Left ventricle myocardium inferior (tissue), 1 donor: ENCODE results near the gene KCNMA1. TPM values are rescaled to one million over a fixed set of nuclear protein-coding genes. Genes with fewer than 3 reads are reported as not detected.

ENCODE experiments used
- DNase-seq: peaks from one replicate; pipeline ENCODE4 v3.0.0-alpha.2; 2020
- H3K27ac ChIP-seq: fragments of 200-600 bp; replicated peaks from 2 replicates; pipeline ENCODE4 v1.8.0; 2021
- H3K27me3 ChIP-seq: fragments of 200-600 bp; 2 replicates; pipeline ENCODE4 v1.8.0; 2021; ENCODE audit warnings: low read depth
- H3K36me3 ChIP-seq: fragments of 200-600 bp; 2 replicates; pipeline ENCODE4 v1.8.0; 2021
- H3K4me1 ChIP-seq: fragments of 200-600 bp; 2 replicates; pipeline ENCODE4 v1.8.0; 2021
- H3K4me3 ChIP-seq: fragments of 200-600 bp; 2 replicates; pipeline ENCODE4 v1.8.0; 2021; ENCODE audit warnings: mild to moderate bottlenecking, moderate library complexity
- H3K9me3 ChIP-seq: fragments of 200-600 bp; replicated peaks from 2 replicates; pipeline ENCODE4 v1.8.0; 2021
- intact Hi-C: fragments of 100-400 bp; cut with micrococcal nuclease; formaldehyde crosslinking; loops from one replicate; pipeline ENCODE4 v1.11.0; 2022
- total RNA-seq: library from RNA; stranded (reverse); fragmentation: NEBNext Ultra II Directional; extraction: Animal tissue kit (Norgen Biotek cat#: 25700); gene quantifications from one replicate; pipeline ENCODE4 v1.2.1, GENCODE V29; 2021
- TF ChIP-seq, protein P1 (sequence below): fragments of 200-600 bp; IDR thresholded peaks from 2 replicates; pipeline ENCODE4 v1.8.0; 2021; ENCODE audit warnings: antibody characterized with exemption, mild to moderate bottlenecking, borderline replicate concordance
- donor health status: DM: no; HTN: yes; CAD: no; lungs with severe emphysema.

The KCNMA1 gene
- total RNA-seq, 1 donor from 2014 or later: 1.8 TPM

DNA sequence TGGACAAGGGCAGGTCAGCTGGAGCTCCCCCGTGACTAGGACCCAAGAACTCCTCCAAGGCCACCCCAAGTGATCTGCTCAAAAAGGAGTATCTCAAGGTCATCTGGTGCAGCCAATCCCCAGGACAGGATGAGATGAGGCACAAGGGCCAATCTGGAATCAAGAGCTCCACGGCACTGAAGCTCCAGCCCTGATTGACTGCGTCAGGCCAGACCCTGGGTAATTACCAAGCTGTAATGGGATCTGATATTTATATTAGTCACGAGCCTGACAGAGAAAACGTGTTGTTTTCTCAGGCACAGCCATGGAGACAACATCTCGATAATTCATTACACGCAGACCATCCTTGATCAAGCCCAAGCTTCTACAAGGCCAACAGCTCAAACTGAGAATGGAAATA, 4.2 kb downstream of the KCNMA1 start:
- Histone ChIP-seq H3K4me3 (no peak overlapping the region), H3K4me1 (peaks cover 13% of the 10 kb centered on the region), H3K27ac (no peak overlapping the region), H3K9me3 (no peaks in the 10 kb centered on the region), H3K36me3 (no peaks in the 10 kb centered on the region), H3K27me3 (peaks cover 95% of the 10 kb centered on the region)
- no peak for DNase-seq
- intact Hi-C loops: no loop called here
- TF ChIP-seq, protein P1, sequence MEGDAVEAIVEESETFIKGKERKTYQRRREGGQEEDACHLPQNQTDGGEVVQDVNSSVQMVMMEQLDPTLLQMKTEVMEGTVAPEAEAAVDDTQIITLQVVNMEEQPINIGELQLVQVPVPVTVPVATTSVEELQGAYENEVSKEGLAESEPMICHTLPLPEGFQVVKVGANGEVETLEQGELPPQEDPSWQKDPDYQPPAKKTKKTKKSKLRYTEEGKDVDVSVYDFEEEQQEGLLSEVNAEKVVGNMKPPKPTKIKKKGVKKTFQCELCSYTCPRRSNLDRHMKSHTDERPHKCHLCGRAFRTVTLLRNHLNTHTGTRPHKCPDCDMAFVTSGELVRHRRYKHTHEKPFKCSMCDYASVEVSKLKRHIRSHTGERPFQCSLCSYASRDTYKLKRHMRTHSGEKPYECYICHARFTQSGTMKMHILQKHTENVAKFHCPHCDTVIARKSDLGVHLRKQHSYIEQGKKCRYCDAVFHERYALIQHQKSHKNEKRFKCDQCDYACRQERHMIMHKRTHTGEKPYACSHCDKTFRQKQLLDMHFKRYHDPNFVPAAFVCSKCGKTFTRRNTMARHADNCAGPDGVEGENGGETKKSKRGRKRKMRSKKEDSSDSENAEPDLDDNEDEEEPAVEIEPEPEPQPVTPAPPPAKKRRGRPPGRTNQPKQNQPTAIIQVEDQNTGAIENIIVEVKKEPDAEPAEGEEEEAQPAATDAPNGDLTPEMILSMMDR: no peak

DNA sequence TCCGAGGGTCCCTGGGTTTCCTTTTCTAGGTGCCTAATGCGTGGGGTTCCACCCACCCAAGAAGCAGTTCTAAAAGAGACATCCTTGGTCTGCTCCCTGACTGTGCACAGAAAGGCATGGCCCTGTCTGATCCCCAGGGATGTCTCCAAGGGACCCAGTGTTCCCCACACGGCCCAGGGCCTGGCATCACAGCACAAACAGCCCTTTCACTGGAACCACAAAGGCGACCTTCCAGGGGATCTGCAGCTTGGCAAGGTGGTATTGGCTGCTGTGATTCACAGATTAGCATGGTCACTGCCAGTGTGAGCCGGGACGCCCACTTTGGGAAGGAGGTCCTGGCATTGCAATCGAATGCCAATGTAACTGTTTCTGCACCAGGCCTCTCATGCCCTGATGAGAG, 6.4 kb downstream of the KCNMA1 start:
- no peak for DNase-seq
- Histone ChIP-seq H3K27me3 (peaks cover 92% of the 10 kb centered on the region), H3K9me3 (no peaks in the 10 kb centered on the region), H3K27ac (no peak overlapping the region), H3K4me1 (no peaks in the 10 kb centered on the region), H3K36me3 (no peaks in the 10 kb centered on the region), H3K4me3 (no peak overlapping the region)
- TF ChIP-seq, protein P1: no peak
- intact Hi-C loops: no loop called here

DNA sequence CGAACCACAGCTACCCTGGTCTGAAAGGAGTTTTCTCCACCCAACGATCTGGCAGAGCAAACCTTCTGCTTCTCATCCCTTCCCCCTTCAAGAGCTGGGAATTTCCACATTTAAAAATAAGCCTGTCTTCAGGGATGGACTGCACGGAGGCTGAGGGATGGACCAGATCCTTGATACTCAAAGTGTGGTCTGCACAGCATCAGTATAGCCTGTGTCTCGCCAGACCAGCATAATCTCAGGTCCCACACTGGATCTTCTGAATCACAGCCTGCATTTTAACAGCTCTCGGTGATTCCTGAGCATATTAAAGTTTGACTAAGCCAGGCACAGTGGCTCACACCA, 7.1 kb downstream of the KCNMA1 start:
- H3K27ac ChIP-seq: no peak overlapping the region
- no peaks in the 10 kb centered on the region for H3K9me3 ChIP-seq
- no peak for DNase-seq
- intact Hi-C loops: no loop called here
- no peaks in the 10 kb centered on the region for H3K4me1 ChIP-seq
- TF ChIP-seq, protein P1: no peak
- peaks cover 85% of the 10 kb centered on the region for H3K27me3 ChIP-seq
- H3K36me3 ChIP-seq: no peaks in the 10 kb centered on the region
- H3K4me3 ChIP-seq: no peak overlapping the region

DNA sequence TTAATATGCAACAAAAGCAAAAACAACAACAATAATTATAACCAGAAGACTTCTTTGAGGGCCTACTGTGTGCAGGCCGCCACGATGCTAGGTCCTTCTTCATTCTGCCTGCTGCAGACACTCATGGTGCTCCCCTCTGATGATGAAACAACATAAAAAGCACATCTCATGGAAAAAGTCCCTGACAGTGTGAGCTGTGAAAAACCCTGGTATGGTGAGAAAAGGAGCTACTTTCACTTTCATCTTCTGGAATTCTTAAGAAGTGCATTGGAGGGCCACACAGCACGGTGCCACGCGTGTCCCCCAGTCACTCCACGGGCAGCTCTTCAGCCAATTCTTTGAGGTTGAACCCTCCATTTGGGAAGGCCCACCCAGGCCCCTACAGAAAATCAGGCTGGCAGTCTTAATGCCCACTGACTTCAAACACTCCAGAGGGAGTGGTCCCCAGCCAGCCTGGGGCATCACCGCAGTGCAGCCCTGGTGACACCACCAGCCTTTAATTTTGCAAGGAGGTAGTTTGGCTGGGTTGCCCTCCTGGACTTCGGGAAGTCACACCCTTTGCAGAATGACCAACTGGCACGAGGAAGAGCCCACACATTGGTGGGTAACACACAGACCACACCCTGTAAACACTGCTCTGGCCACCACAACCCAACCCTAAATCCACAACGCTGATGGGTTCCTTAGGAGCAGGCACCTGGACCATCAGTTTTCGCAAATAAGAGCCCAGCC, 7.7 kb downstream of the KCNMA1 start:
- H3K4me1 ChIP-seq: no peaks in the 10 kb centered on the region
- H3K9me3 ChIP-seq: no peaks in the 10 kb centered on the region
- intact Hi-C loops: no loop called here
- no peaks in the 10 kb centered on the region for H3K36me3 ChIP-seq
- H3K27ac ChIP-seq: no peak overlapping the region
- no peak for DNase-seq
- peaks cover 79% of the 10 kb centered on the region for H3K27me3 ChIP-seq
- TF ChIP-seq, protein P1: no peak
- H3K4me3 ChIP-seq: no peak overlapping the region

DNA sequence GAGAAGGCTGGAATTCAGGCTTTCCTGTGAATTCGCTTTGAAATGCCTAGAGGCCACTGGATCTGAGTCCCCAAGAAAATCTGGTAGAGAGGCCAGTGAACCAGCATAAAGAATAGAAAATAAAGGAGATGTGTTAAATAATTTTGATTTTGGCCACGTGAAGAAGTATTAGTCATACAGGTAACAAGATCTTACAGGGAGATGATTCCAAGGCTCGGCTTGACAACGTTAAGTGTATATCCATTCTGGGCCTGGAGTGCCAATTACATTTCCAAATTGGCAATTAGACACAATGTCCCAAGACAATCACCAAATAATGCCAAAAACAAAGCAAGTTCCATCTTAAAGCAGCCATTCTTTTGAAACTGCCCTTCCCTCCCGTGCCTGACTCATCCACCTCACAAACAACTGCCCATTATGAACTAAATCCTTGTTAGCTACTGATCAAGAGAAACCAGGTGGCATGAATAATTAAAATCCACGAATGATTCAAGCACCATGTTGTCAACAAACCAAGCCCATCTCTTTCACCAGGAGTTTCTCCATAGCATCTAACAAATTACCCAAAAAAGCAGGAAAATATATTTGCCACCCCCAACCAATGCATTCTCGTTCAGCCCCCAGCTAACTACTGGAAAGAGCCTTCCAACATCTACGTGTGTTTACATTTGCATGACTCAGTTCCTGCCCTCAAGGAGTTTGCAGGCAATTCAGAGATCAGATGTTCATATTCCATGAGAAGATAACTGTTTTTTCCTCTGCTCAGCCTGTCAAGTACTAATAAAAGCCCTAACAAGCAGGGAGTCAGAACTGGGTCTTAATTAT, 8.5 kb downstream of the KCNMA1 start:
- H3K4me1 ChIP-seq: no peaks in the 10 kb centered on the region
- intact Hi-C loops: no loop called here
- no peak for DNase-seq
- no peak overlapping the region for H3K4me3 ChIP-seq
- H3K36me3 ChIP-seq: no peaks in the 10 kb centered on the region
- H3K9me3 ChIP-seq: no peaks in the 10 kb centered on the region
- TF ChIP-seq, protein P1: no peak
- H3K27me3 ChIP-seq: peaks cover 72% of the 10 kb centered on the region
- no peak overlapping the region for H3K27ac ChIP-seq
